HEK293 (cell line): Measurements from ENCODE around the gene LRRC23.
A peak's percentile ranks its signal among the peaks of the same experiment; 100 is the strongest.

ENCODE experiments used
- CTCF ChIP-seq: fragments of 450-650 bp; formaldehyde crosslinking; IDR thresholded peaks from 2 replicates; pipeline ENCODE4 v1.5.1; 2016; ENCODE audit warnings: missing biosample characterization, missing genetic modification characterization
- GLI2 ChIP-seq: fragments of 450-650 bp; formaldehyde crosslinking; IDR thresholded peaks from 2 replicates; pipeline ENCODE4; 2017; ENCODE audit warnings: missing biosample characterization, missing genetic modification characterization, low read depth, borderline replicate concordance
- IKZF3 ChIP-seq: fragments of 450-650 bp; IDR thresholded peaks from 2 replicates; pipeline ENCODE4 v1.5.0; 2018; ENCODE audit warnings: missing biosample characterization, mild to moderate bottlenecking, missing genetic modification characterization, moderate library complexity
- KLF10 ChIP-seq: fragments of 450-650 bp; IDR thresholded peaks from 2 replicates; pipeline ENCODE4 v1.5.1; 2018; ENCODE audit warnings: missing biosample characterization, mild to moderate bottlenecking, missing genetic modification characterization
- MYNN ChIP-seq: fragments of 450-650 bp; formaldehyde crosslinking; IDR thresholded peaks from 2 replicates; pipeline ENCODE4 v1.5.1; 2016; ENCODE audit warnings: missing biosample characterization, missing genetic modification characterization, borderline replicate concordance
- MZF1 ChIP-seq: fragments of 450-650 bp; formaldehyde crosslinking; IDR thresholded peaks from 2 replicates; pipeline ENCODE4 v1.5.1; 2017; ENCODE audit warnings: missing biosample characterization, missing genetic modification characterization, borderline replicate concordance
- OVOL3 ChIP-seq: fragments of 450-650 bp; formaldehyde crosslinking; IDR thresholded peaks from 2 replicates; pipeline ENCODE4 v1.5.1; 2016; ENCODE audit warnings: missing biosample characterization, missing genetic modification characterization
- PBX3 ChIP-seq: sonication (generic); formaldehyde crosslinking; IDR thresholded peaks from 2 replicates; pipeline ENCODE4 v1.8.1; 2022; ENCODE audit warnings: mild to moderate bottlenecking, moderate library complexity, missing genetic modification reagents
- PRDM10 ChIP-seq: fragments of 450-650 bp; formaldehyde crosslinking; IDR thresholded peaks from 2 replicates; pipeline ENCODE4 v1.5.1; 2016; ENCODE audit warnings: missing biosample characterization, missing genetic modification characterization
- SP2 ChIP-seq: fragments of 450-650 bp; formaldehyde crosslinking; IDR thresholded peaks from 2 replicates; pipeline ENCODE4 v1.5.1; 2016; ENCODE audit warnings: missing biosample characterization, missing genetic modification characterization
- TCF7L2 ChIP-seq: IDR thresholded peaks from 2 replicates; pipeline ENCODE4 v1.6.1; 2011; ENCODE audit warnings: low read depth, mild to moderate bottlenecking, inconsistent platforms, low read length, moderate library complexity, borderline replicate concordance
- YY2 ChIP-seq: fragments of 450-650 bp; formaldehyde crosslinking; IDR thresholded peaks from 2 replicates; pipeline ENCODE4 v1.5.1; 2016; ENCODE audit warnings: missing biosample characterization, missing genetic modification characterization
- ZFP69B ChIP-seq: fragments of 450-650 bp; formaldehyde crosslinking; IDR thresholded peaks from 2 replicates; pipeline ENCODE4 v1.5.1; 2016; ENCODE audit warnings: missing biosample characterization, missing genetic modification characterization
- ZNF112 ChIP-seq: fragments of 450-650 bp; formaldehyde crosslinking; IDR thresholded peaks from 2 replicates; pipeline ENCODE4 v1.5.0; 2017; ENCODE audit warnings: missing biosample characterization, missing genetic modification characterization
- ZNF146 ChIP-seq: fragments of 450-650 bp; formaldehyde crosslinking; IDR thresholded peaks from 2 replicates; pipeline ENCODE4 v1.5.1; 2016; ENCODE audit warnings: missing biosample characterization, missing genetic modification characterization
- ZNF18 ChIP-seq: fragments of 450-650 bp; formaldehyde crosslinking; IDR thresholded peaks from 2 replicates; pipeline ENCODE4 v1.5.1; 2016; ENCODE audit warnings: missing biosample characterization, missing genetic modification characterization
- ZNF214 ChIP-seq: fragments of 450-650 bp; formaldehyde crosslinking; IDR thresholded peaks from 2 replicates; pipeline ENCODE4 v1.5.1; 2017; ENCODE audit warnings: missing biosample characterization, mild to moderate bottlenecking, missing genetic modification characterization, borderline replicate concordance
- ZNF341 ChIP-seq: fragments of 450-650 bp; formaldehyde crosslinking; IDR thresholded peaks from 2 replicates; pipeline ENCODE4; 2016; ENCODE audit warnings: low read depth, missing biosample characterization, missing genetic modification characterization
- ZNF449 ChIP-seq: fragments of 450-650 bp; formaldehyde crosslinking; IDR thresholded peaks from 2 replicates; pipeline ENCODE4 v1.5.1; 2017; ENCODE audit warnings: missing biosample characterization, mild to moderate bottlenecking, missing genetic modification characterization, moderate library complexity
- ZNF473 ChIP-seq: fragments of 450-650 bp; formaldehyde crosslinking; IDR thresholded peaks from 2 replicates; pipeline ENCODE4 v1.5.1; 2017; ENCODE audit warnings: missing biosample characterization, missing genetic modification characterization
- ZNF521 ChIP-seq: fragments of 450-650 bp; formaldehyde crosslinking; IDR thresholded peaks from 2 replicates; pipeline ENCODE4 v1.5.1; 2017; ENCODE audit warnings: missing biosample characterization, mild to moderate bottlenecking, missing genetic modification characterization
- ZNF548 ChIP-seq: fragments of 450-650 bp; formaldehyde crosslinking; IDR thresholded peaks from 2 replicates; pipeline ENCODE4 v1.5.1; 2016; ENCODE audit warnings: missing biosample characterization, missing genetic modification characterization
- ZNF585B ChIP-seq: fragments of 450-650 bp; formaldehyde crosslinking; IDR thresholded peaks from 2 replicates; pipeline ENCODE4 v1.5.1; 2016; ENCODE audit warnings: missing biosample characterization, missing genetic modification characterization
- ZNF629 ChIP-seq: fragments of 450-650 bp; formaldehyde crosslinking; IDR thresholded peaks from 2 replicates; pipeline ENCODE4 v1.5.1; 2017; ENCODE audit warnings: missing biosample characterization, missing genetic modification characterization
- ZNF658 ChIP-seq: fragments of 450-650 bp; formaldehyde crosslinking; IDR thresholded peaks from 2 replicates; pipeline ENCODE4; 2016; ENCODE audit warnings: missing biosample characterization, missing genetic modification characterization
- ZNF664 ChIP-seq: fragments of 450-650 bp; formaldehyde crosslinking; IDR thresholded peaks from 2 replicates; pipeline ENCODE4 v1.5.1; 2016; ENCODE audit warnings: missing biosample characterization, missing genetic modification characterization
- ZNF692 ChIP-seq: fragments of 450-650 bp; formaldehyde crosslinking; IDR thresholded peaks from 2 replicates; pipeline ENCODE4 v1.5.1; 2016; ENCODE audit warnings: missing biosample characterization, missing genetic modification characterization
- ZNF830 ChIP-seq: fragments of 450-650 bp; IDR thresholded peaks from 2 replicates; pipeline ENCODE4 v1.5.0; 2018; ENCODE audit warnings: missing biosample characterization, missing genetic modification characterization, low read depth, mild to moderate bottlenecking, moderate library complexity
- ZSCAN23 ChIP-seq: fragments of 450-650 bp; formaldehyde crosslinking; IDR thresholded peaks from 2 replicates; pipeline ENCODE4 v1.5.1; 2016; ENCODE audit warnings: missing biosample characterization, missing genetic modification characterization

The LRRC23 gene

GRCh38 chr12:6944381-6945186 is 40.0 kb downstream of the LRRC23 start (continued):
- TF ChIP-seq ZNF830 (no peak), TCF7L2 (no peak), SP2 (peak; percentile 96), ZFP69B (tag by site-specific recombination) (peak; percentile 98), ZNF112 (tag by site-specific recombination) (no peak), KLF10 (tag by site-specific recombination) (peak; percentile 63), ZNF521 (tag by site-specific recombination) (no peak), PBX3 (no peak), ZNF214 (tag by site-specific recombination) (no peak), OVOL3 (tag by site-specific recombination) (0 out of 2 replicates have a peak, but pooled peaks have one; percentile 3), ZNF548 (tag by site-specific recombination) (peak; percentile 72; the same call in 1 of the 2 replicates), PRDM10 (tag by site-specific recombination) (peak; percentile 91), ZNF658 (tag by site-specific recombination) (no peak), ZNF473 (tag by site-specific recombination) (no peak), CTCF (peak; percentile 99), ZSCAN23 (tag by site-specific recombination) (no peak), IKZF3 (peak; percentile 99), MZF1 (tag by site-specific recombination) (no peak), ZNF629 (tag by site-specific recombination) (peak; percentile 83), ZNF449 (no peak), YY2 (no peak), ZNF692 (tag by site-specific recombination) (peak; percentile 97), ZNF341 (tag by site-specific recombination) (no peak; the same call in 1 of the 2 replicates), GLI2 (no peak), MYNN (tag by site-specific recombination) (0 out of 2 replicates have a peak, but pooled peaks have one; percentile 30), ZNF146 (tag by site-specific recombination) (peak; percentile 3; the same call in 1 of the 2 replicates), ZNF664 (tag by site-specific recombination) (no peak), ZNF18 (peak; percentile 10; the same call in 1 of the 2 replicates), ZNF585B (tag by site-specific recombination) (no peak)
